ENCODE results near the gene NETO1.

Gene NETO1

GRCh38 chr18:72871091-72871490, 3.3 kb upstream of the NETO1 start:
- peaks cover 3% of the 10 kb centered on the region; the same call in 1 of the 2 replicates for H3F3A ChIP-seq (ENCODE audit: low read depth)
- H3K9ac ChIP-seq (ENCODE audit: low read depth, low read length, poor library complexity, severe bottlenecking) = no peak overlapping the region
- peak overlapping the region; percentile 85 for H3K4me3 ChIP-seq (ENCODE audit: low read length, poor library complexity, severe bottlenecking)
- no peaks in the 10 kb centered on the region for H3K36me3 ChIP-seq (ENCODE audit: insufficient read depth, low read length)
- peaks cover 24% of the 10 kb centered on the region for H3K4me1 ChIP-seq (ENCODE audit: insufficient read depth, low read length, poor library complexity, severe bottlenecking)
- no peaks in the 10 kb centered on the region for H3K9me2 ChIP-seq (replicated peaks; ENCODE audit: low read depth, low read length)
- H4K20me1 ChIP-seq (ENCODE audit: insufficient read depth, low read length, poor library complexity, severe bottlenecking) = peaks cover 3% of the 10 kb centered on the region
- H2AFZ ChIP-seq (ENCODE audit: low read length) = no peak overlapping the region
- TF ChIP-seq CTCF (conservative IDR thresholded peaks at IDR 0.05; ENCODE audit: low read length) (no peak), EZH2phosphoT487 (IDR thresholded peaks at IDR 0.05; ENCODE audit: borderline replicate concordance) (no peak)
- peaks cover 46% of the 10 kb centered on the region for H3K79me2 ChIP-seq (ENCODE audit: insufficient read depth, low read length)
- H3K9me3 ChIP-seq (ENCODE audit: insufficient read depth, low read depth, low read length) = no peaks in the 10 kb centered on the region
- no peaks in the 10 kb centered on the region for H3K27me3 ChIP-seq (ENCODE audit: insufficient read depth, low read length, poor library complexity, severe bottlenecking)
- H3K4me2 ChIP-seq (ENCODE audit: low read depth, low read length, poor library complexity, severe bottlenecking) = peak overlapping the region; percentile 83

DNA sequence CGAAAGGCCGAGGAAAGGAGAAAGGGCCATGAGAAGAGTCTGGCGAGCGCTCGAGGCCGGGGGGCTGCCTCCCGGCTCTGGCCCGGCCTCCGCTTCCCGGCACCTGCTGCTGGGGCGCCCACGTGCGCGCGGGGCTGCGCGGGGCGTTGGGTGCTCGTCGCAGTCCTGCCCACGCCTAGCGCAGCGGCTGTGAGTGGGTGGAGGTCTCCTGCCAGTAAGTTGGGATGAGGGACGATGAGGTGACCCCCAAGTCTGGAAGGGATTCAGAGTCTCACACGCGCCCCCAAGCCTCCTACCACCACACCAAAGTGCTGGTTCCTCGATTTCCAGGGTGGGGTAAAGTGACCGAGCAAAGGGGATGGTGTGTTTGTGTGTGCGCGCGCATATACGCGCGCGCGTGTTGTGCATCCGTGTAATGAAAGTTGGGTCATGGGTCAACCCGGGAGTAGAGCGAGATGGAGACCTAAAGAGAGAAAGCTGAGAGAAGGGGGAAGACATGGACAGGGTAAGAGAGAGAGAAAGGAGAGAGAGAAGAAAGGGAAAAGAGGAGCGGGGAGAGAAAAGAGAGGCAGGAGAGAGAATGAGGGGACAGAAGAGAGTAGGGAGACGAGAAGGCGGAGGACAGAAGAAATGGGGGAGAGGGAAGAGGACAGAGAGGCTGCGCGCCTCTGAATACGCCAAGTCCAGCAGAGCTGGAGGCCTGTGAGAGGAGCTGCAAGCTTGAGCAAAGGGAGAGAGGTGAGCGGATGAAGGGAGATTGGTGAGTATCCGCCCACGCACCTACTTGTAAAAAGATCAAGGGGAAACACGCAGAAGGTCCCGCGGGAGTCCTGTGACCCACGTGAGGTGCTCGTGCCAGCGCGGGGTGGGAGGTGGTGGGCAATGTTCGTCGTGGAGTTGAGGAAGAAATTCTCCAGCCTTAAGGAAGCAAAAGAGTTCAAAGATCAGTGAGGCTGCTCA, 1.7 kb upstream of the NETO1 start:
- Histone ChIP-seq H3K9ac (ENCODE audit: low read depth, low read length, poor library complexity, severe bottlenecking) (peak overlapping the region; percentile 93), H3K4me1 (ENCODE audit: insufficient read depth, low read length, poor library complexity, severe bottlenecking) (peaks cover 40% of the 10 kb centered on the region), H3K79me2 (ENCODE audit: insufficient read depth, low read length) (peaks cover 59% of the 10 kb centered on the region), H3K4me2 (ENCODE audit: low read depth, low read length, poor library complexity, severe bottlenecking) (peak overlapping the region; percentile 83), H4K20me1 (ENCODE audit: insufficient read depth, low read length, poor library complexity, severe bottlenecking) (peaks cover 17% of the 10 kb centered on the region), H3K27me3 (ENCODE audit: insufficient read depth, low read length, poor library complexity, severe bottlenecking) (no peaks in the 10 kb centered on the region), H2AFZ (ENCODE audit: low read length) (peak overlapping the region; percentile 88), H3K36me3 (ENCODE audit: insufficient read depth, low read length) (peaks cover 3% of the 10 kb centered on the region; the same call in 1 of the 2 replicates), H3K9me3 (ENCODE audit: insufficient read depth, low read depth, low read length) (no peaks in the 10 kb centered on the region), H3K4me3 (ENCODE audit: low read length, poor library complexity, severe bottlenecking) (peak overlapping the region; percentile 85), H3K9me2 (replicated peaks; ENCODE audit: low read depth, low read length) (no peaks in the 10 kb centered on the region), H3F3A (ENCODE audit: low read depth) (peaks cover 3% of the 10 kb centered on the region; the same call in 1 of the 2 replicates)
- TF ChIP-seq CTCF (conservative IDR thresholded peaks at IDR 0.05; ENCODE audit: low read length) (peak; percentile 22; the same call in 1 of the 2 replicates), EZH2phosphoT487 (IDR thresholded peaks at IDR 0.05; ENCODE audit: borderline replicate concordance) (no peak)

DNA sequence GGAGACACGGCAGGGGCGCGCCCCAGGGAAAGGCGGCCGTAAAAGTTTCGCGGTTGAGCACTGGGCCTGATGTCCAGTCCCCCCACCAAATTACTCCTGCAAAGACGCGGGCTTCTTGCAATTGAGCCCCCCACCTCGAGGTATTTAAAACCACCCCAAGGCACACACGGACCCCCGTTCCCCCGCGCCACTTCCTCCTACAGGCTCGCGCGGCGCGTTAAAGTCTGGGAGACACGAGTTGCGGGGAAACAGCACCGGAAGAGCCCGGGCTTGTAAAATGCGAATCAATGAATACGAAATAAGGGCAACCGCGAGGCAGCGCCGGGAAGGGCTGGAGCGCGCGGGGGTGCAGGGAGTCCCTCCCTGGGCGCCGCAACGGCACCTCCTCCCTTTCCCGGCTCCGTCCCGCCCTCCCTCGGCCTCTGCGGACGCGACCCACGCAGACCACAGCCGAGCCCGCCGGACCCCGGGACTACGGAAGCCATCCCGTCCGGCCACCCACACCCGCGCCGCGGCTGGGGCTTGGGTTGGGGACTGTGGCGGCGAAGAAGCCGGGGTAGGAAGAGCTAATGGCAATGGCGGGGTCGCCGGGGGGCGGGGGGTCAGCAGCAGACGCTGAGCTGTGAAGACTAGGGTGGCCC, 918 bp upstream of the NETO1 start:
- H3F3A ChIP-seq (ENCODE audit: low read depth) = peaks cover 3% of the 10 kb centered on the region; the same call in 1 of the 2 replicates
- H3K36me3 ChIP-seq (ENCODE audit: insufficient read depth, low read length) = peaks cover 7% of the 10 kb centered on the region; the same call in 1 of the 2 replicates
- H3K4me3 ChIP-seq (ENCODE audit: low read length, poor library complexity, severe bottlenecking) = peak overlapping the region; percentile 85
- no peaks in the 10 kb centered on the region for H3K9me3 ChIP-seq (ENCODE audit: insufficient read depth, low read depth, low read length)
- H3K79me2 ChIP-seq (ENCODE audit: insufficient read depth, low read length) = peaks cover 67% of the 10 kb centered on the region
- peak overlapping the region; percentile 83 for H3K4me2 ChIP-seq (ENCODE audit: low read depth, low read length, poor library complexity, severe bottlenecking)
- no peaks in the 10 kb centered on the region for H3K9me2 ChIP-seq (replicated peaks; ENCODE audit: low read depth, low read length)
- H3K4me1 ChIP-seq (ENCODE audit: insufficient read depth, low read length, poor library complexity, severe bottlenecking) = peaks cover 48% of the 10 kb centered on the region
- TF ChIP-seq EZH2phosphoT487 (IDR thresholded peaks at IDR 0.05; ENCODE audit: borderline replicate concordance) (no peak), CTCF (conservative IDR thresholded peaks at IDR 0.05; ENCODE audit: low read length) (no peak)
- peaks cover 17% of the 10 kb centered on the region for H4K20me1 ChIP-seq (ENCODE audit: insufficient read depth, low read length, poor library complexity, severe bottlenecking)
- H3K9ac ChIP-seq (ENCODE audit: low read depth, low read length, poor library complexity, severe bottlenecking) = peak overlapping the region; percentile 93
- peak overlapping the region; percentile 88 for H2AFZ ChIP-seq (ENCODE audit: low read length)
- no peaks in the 10 kb centered on the region for H3K27me3 ChIP-seq (ENCODE audit: insufficient read depth, low read length, poor library complexity, severe bottlenecking)

Measured in Loucy (cell line).